Kidney (tissue), 14 donors: ENCODE data around the gene LAMTOR4. TPM values are rescaled to one million over a fixed set of nuclear protein-coding genes. Genes with fewer than 3 reads are reported as not detected.

Experiments
- DNase-seq, 5 donors: peaks; one replicate each; pipeline ENCODE4 v3.0.0-alpha.2; 2013 to 2020
- FAIRE-seq: peaks from 2 replicates; lab custom pipeline; 2012; peaks lifted over from hg19 to GRCh38; lab: Jason Lieb, UNC
- H3K27ac ChIP-seq, 2 donors: one replicate each; pipeline ENCODE4 v1.7.0; 2013; ENCODE audit warnings: low read depth in 2 of 2, low read length in 2 of 2, inconsistent platforms in 1 of 2
- H3K27me3 ChIP-seq: one replicate; pipeline ENCODE4 v1.7.1; 2013; ENCODE audit warnings: low read length, inconsistent platforms; ENCODE audit not compliant: control insufficient read depth, insufficient read depth
- H3K36me3 ChIP-seq, 3 donors: one replicate each; pipeline versions ENCODE4 v1.7.0 to v1.7.1; 2013; ENCODE audit warnings: low read length in 3 of 3, control low read depth in 1 of 3, inconsistent platforms in 1 of 3; ENCODE audit not compliant: insufficient read depth in 3 of 3, control insufficient read depth in 2 of 3
- H3K4me1 ChIP-seq, 3 donors: one replicate each; pipeline versions ENCODE4 v1.7.0 to v1.7.1; 2013; ENCODE audit warnings: low read length in 3 of 3, inconsistent platforms in 1 of 3, low read depth in 1 of 3; ENCODE audit not compliant: control insufficient read depth in 2 of 3, insufficient read depth in 2 of 3
- H3K4me3 ChIP-seq, 3 donors: one replicate each; pipeline versions ENCODE4 v1.7.0 to v1.8.1; 2013; ENCODE audit warnings: low read length in 3 of 3, control low read depth in 1 of 3, inconsistent platforms in 1 of 3
- H3K9ac ChIP-seq, 3 donors: one replicate each; pipeline versions ENCODE4 v1.7.0 to v1.7.1; 2013; ENCODE audit warnings: low read length in 3 of 3, control low read depth in 1 of 3, inconsistent platforms in 1 of 3
- H3K9me3 ChIP-seq, 3 donors: one replicate each; pipeline versions ENCODE4 v1.7.0 to v1.7.1; 2013; ENCODE audit warnings: low read length in 3 of 3, control low read depth in 1 of 3, inconsistent platforms in 1 of 3; ENCODE audit not compliant: control insufficient read depth in 2 of 3, insufficient read depth in 1 of 3
- CTCF ChIP-seq: IDR thresholded peaks from 3 replicates; pipeline ENCODE4 v1.5.1; 2012; ENCODE audit warnings: mild to moderate bottlenecking, moderate library complexity, borderline replicate concordance; ENCODE audit not compliant: insufficient read depth; ENCODE audit errors: extremely low read depth
- intact Hi-C: fragments of 100-400 bp; cut with DNase I; formaldehyde crosslinking; loops from one replicate; pipeline ENCODE4 v1.11.1; 2022
- polyA plus RNA-seq: library from polyadenylated mRNA; stranded (reverse); fragments of 350-450 nt; fragmentation: Illumina TruSeq; extraction: RNeasy Lipid Tissue Mini Kit (QIAGEN cat#74804); gene quantifications from one replicate; pipeline ENCODE4 v1.2.3, GENCODE V29; 2014; ENCODE audit warnings: low read depth, low replicate concordance; ENCODE audit not compliant: insufficient read depth
- total RNA-seq: library from RNA; stranded (reverse); fragmentation: NEBNext Ultra II Directional; extraction: Animal tissue kit (Norgen Biotek cat#: 25700); gene quantifications from one replicate; pipeline ENCODE4 v1.2.1, GENCODE V29; 2021
- donor health status: control.
- donor health status: control.
- donor health status: control.
- donor health status: control.
- donor health status: control.
- donor health status: DM: yes; HTN: yes; CAD: no.
- donor health status: Normal renal cell carcinoma (clear cell type).

Gene LAMTOR4
- total and polyA plus RNA-seq, 2 donors from 2014 or later = 122 to 470 TPM

GRCh38 chr7:100132697-100133151, 16.0 kb upstream of the LAMTOR4 start:
- Histone ChIP-seq H3K9ac (no peak overlapping the region), H3K27ac (no peak overlapping the region), H3K4me3 (no peak overlapping the region), H3K36me3 (no peaks in the 10 kb centered on the region), H3K9me3 (no peaks in the 10 kb centered on the region), H3K4me1 (peaks cover 0 to 8% (median 5%) of the 10 kb centered on the region in 3 donors), H3K27me3 (no peaks in the 10 kb centered on the region)
- TF ChIP-seq CTCF = peak; percentile 80
- intact Hi-C loops = no loop called here
- FAIRE-seq (no peak), DNase-seq (peak in 4 of 5 donors; percentile 62 to 78 (median 72))

- H3K9me3 ChIP-seq = no peaks in the 10 kb centered on the region
- no peaks in the 10 kb centered on the region for H3K27me3 ChIP-seq
- no peak overlapping the region for H3K27ac ChIP-seq
- intact Hi-C loops = no loop called here
- DNase-seq = peak in 1 of 5 donors; percentile 36
- H3K4me3 ChIP-seq = no peak overlapping the region
- no peak overlapping the region for H3K9ac ChIP-seq
- TF ChIP-seq CTCF = no peak
- no peak for FAIRE-seq
- H3K4me1 ChIP-seq = no peaks in the 10 kb centered on the region
- H3K36me3 ChIP-seq = no peaks in the 10 kb centered on the region
Observed at GRCh38 chr7:100137851-100138760, 10.6 kb upstream of the LAMTOR4 start.

DNA sequence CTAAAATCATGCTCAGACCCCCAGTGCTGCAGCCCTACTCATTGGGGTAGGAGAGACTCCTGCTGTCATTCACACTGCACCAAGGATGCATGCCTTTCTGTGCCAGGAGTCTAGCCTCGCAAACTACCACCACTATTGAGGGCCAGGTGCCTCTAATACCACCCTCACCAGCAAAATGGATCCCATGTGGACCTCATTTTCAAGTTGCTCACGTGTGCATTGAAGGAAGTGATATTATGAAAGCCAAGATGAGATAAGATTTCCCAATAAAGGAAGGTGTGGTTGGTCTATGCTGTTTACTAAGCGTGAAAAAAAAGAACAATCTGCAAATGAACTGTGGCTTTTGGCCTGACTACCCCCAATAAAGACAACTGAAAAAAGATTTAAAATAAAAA, 7.2 kb upstream of the LAMTOR4 start:
- Histone ChIP-seq H3K9ac (no peak overlapping the region), H3K4me3 (no peak overlapping the region), H3K27me3 (no peaks in the 10 kb centered on the region), H3K9me3 (no peaks in the 10 kb centered on the region), H3K4me1 (no peaks in the 10 kb centered on the region), H3K27ac (no peak overlapping the region), H3K36me3 (no peaks in the 10 kb centered on the region)
- FAIRE-seq = no peak
- intact Hi-C loops = no loop called here
- no peak for TF ChIP-seq CTCF
- DNase-seq = no peak
